ENCODE data around the gene ZNF331.
"Not testable (repeated sequence)": the region's sequence is repeated elsewhere in the genome, so short reads cannot be mapped to it uniquely, and the experiment has no call there.

ZNF331 gene

GRCh38 chr19:53537521-53538377, at the start of gene ZNF331:
ZNF331 (plus strand) TSS chr19:53538145; CDS start chr19:53569377, 31,232 bp downstream.
- DNase-seq (ENCODE audit: low read depth, low spot score): no peak
- H3K27ac ChIP-seq: no peak within 1 kb of the TSS

GRCh38 chr19:53492153-53492552, 45.8 kb upstream of the ZNF331 start:
- H3K27ac ChIP-seq: no peak overlapping the region
- no peak for DNase-seq (ENCODE audit: low read depth, low spot score)

GRCh38 chr19:53497311-53498023, 40.5 kb upstream of the ZNF331 start:
- not testable (repeated sequence) for DNase-seq (ENCODE audit: low read depth, low spot score)
- peak overlapping the region; percentile 19 for H3K27ac ChIP-seq

GRCh38 chr19:53498024-53498395, 39.9 kb upstream of the ZNF331 start:
- H3K27ac ChIP-seq: peak overlapping the region; percentile 19
- DNase-seq (ENCODE audit: low read depth, low spot score): not testable (repeated sequence)

GRCh38 chr19:53503151-53503550, 34.8 kb upstream of the ZNF331 start:
- DNase-seq (ENCODE audit: low read depth, low spot score); H3K27ac ChIP-seq: not testable (repeated sequence)

GRCh38 chr19:53503671-53504364, 34.1 kb upstream of the ZNF331 start:
- H3K27ac ChIP-seq; DNase-seq (ENCODE audit: low read depth, low spot score): not testable (repeated sequence)

- not testable (repeated sequence) for DNase-seq (ENCODE audit: low read depth, low spot score); H3K27ac ChIP-seq
Observed at GRCh38 chr19:53504365-53504703, 33.6 kb upstream of the ZNF331 start.

- H3K27ac ChIP-seq: no peak overlapping the region
- DNase-seq (ENCODE audit: low read depth, low spot score): no peak
Observed at GRCh38 chr19:53504885-53505284, 33.1 kb upstream of the ZNF331 start.

GRCh38 chr19:53506728-53507127, 31.2 kb upstream of the ZNF331 start:
- no peak overlapping the region for H3K27ac ChIP-seq

GRCh38 chr19:53507523-53508442, 30.2 kb upstream of the ZNF331 start:
- no peak overlapping the region for H3K27ac ChIP-seq
- no peak for DNase-seq (ENCODE audit: low read depth, low spot score)

More at GRCh38 chr19:53506728-53507127, 31.2 kb upstream of the ZNF331 start:
- DNase-seq (ENCODE audit: low read depth, low spot score): no peak

GRCh38 chr19:53509443-53509842, 28.5 kb upstream of the ZNF331 start:
- H3K27ac ChIP-seq: no peak overlapping the region
- DNase-seq (ENCODE audit: low read depth, low spot score): no peak

GRCh38 chr19:53509845-53510244, 28.1 kb upstream of the ZNF331 start:
- H3K27ac ChIP-seq: no peak overlapping the region
- DNase-seq (ENCODE audit: low read depth, low spot score): no peak

- no peak overlapping the region for H3K27ac ChIP-seq
- no peak for DNase-seq (ENCODE audit: low read depth, low spot score)
Observed at GRCh38 chr19:53511357-53511756, 26.6 kb upstream of the ZNF331 start.

GRCh38 chr19:53511933-53512374, 26.0 kb upstream of the ZNF331 start:
- H3K27ac ChIP-seq: no peak overlapping the region
- peak; percentile 24 for DNase-seq (ENCODE audit: low read depth, low spot score)

- H3K27ac ChIP-seq; DNase-seq (ENCODE audit: low read depth, low spot score): not testable (repeated sequence)
Observed at GRCh38 chr19:53515047-53515446, 22.9 kb upstream of the ZNF331 start.

- no peak overlapping the region for H3K27ac ChIP-seq
- no peak for DNase-seq (ENCODE audit: low read depth, low spot score)
Observed at GRCh38 chr19:53517114-53517741, 20.7 kb upstream of the ZNF331 start.

- H3K27ac ChIP-seq: no peak overlapping the region
- DNase-seq (ENCODE audit: low read depth, low spot score): no peak
Observed at GRCh38 chr19:53518121-53518520, 19.8 kb upstream of the ZNF331 start.

GRCh38 chr19:53518716-53519115, 19.2 kb upstream of the ZNF331 start:
- H3K27ac ChIP-seq: no peak overlapping the region
- no peak for DNase-seq (ENCODE audit: low read depth, low spot score)

- H3K27ac ChIP-seq: no peak overlapping the region
Observed at GRCh38 chr19:53519446-53519845, 18.5 kb upstream of the ZNF331 start.

More at GRCh38 chr19:53519446-53519845, 18.5 kb upstream of the ZNF331 start:
- no peak for DNase-seq (ENCODE audit: low read depth, low spot score)
